Measurements from ENCODE around the gene KPNB1. TPM values are rescaled to one million over a fixed set of nuclear protein-coding genes. Genes with fewer than 3 reads are reported as not detected.

The KPNB1 gene
- total RNA-seq, 2 experiments from 2014 or later = 413 to 525 TPM

DNA sequence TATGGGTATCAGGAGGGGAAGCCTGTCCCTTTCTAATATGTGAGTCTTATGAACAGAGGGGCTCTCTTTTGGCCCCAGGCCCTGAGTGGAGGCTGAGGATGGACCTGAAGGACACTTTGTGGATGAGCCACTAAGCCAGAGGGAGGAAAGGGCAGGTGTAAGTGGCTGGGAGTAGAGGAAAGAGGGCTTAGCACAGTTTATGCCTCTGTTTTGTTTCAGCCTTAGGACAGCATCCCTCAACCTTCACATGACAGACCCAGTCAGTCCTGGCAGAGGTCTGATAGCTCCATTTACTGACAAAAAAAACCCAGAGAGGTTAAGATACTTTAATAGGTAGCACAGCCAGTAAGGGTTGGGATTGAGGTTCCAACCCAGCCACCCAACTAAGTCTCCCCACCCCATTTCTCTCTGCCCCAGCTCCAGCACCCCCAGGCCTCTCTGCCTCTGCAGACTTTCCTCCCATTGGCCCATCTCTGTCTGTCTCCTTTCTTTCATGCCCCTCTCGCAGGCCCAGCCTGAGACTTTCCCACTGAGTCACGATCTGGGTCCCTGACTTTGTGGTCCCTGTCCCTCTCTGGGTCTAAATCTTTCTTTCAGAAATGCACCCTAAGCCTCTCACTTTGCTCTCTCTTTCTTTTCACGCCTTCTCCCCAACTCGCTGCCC is 78.6 kb downstream of the KPNB1 start:
- DNase-seq = no peak
- H3K4me1 Mint-ChIP-seq = peaks cover 77% of the 10 kb centered on the region
- H3K27ac Mint-ChIP-seq = peak overlapping the region; percentile 51
- CTCF ChIA-PET = interaction anchor here (1.0 to 10.6 kb wide), 4 partner anchors 10 to 35 kb away, joined by 4 to 263 read pairs (median 10); partner anchors contain the start of gene TBKBP1
- H3K4me3 Mint-ChIP-seq = no peak overlapping the region
- no peaks in the 10 kb centered on the region for H3K9me3 Mint-ChIP-seq (ENCODE audit: low read depth)
- H3K36me3 Mint-ChIP-seq = no peaks in the 10 kb centered on the region
- H3K27me3 Mint-ChIP-seq = no peaks in the 10 kb centered on the region
- ATAC-seq = no peak

DNA sequence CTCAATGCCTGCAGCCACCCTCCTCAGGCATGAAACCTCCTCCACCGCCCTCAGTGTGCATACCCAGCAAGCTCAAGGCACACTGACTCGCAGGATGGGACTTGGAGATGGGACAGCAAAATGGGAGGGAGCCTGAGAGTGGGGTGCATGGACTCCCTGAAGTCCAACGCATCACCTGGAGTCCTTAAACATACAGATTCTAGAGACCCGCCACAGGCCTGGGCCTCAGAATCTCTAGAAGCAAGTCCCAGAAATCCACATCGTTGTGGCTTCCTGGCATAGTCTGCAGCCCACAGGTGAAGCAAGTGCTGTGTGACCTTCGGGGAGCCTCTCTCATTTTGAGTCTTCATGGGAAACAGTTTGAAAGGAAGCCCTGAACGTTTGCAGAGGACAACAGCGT is 79.8 kb downstream of the KPNB1 start:
- CTCF ChIA-PET = interaction anchor here (1.5 to 10.6 kb wide), 4 partner anchors 11 to 92 kb away, joined by 3 to 263 read pairs (median 10); partner anchors contain the start of gene OSBPL7
- H3K27me3 Mint-ChIP-seq = no peaks in the 10 kb centered on the region
- ATAC-seq (no peak), DNase-seq (peak; percentile 56)
- H3K27ac Mint-ChIP-seq = peak overlapping the region; percentile 62
- H3K4me3 Mint-ChIP-seq = no peak overlapping the region
- H3K4me1 Mint-ChIP-seq = peaks cover 76% of the 10 kb centered on the region
- H3K36me3 Mint-ChIP-seq = peaks cover 5% of the 10 kb centered on the region
- H3K9me3 Mint-ChIP-seq (ENCODE audit: low read depth) = no peaks in the 10 kb centered on the region

DNA sequence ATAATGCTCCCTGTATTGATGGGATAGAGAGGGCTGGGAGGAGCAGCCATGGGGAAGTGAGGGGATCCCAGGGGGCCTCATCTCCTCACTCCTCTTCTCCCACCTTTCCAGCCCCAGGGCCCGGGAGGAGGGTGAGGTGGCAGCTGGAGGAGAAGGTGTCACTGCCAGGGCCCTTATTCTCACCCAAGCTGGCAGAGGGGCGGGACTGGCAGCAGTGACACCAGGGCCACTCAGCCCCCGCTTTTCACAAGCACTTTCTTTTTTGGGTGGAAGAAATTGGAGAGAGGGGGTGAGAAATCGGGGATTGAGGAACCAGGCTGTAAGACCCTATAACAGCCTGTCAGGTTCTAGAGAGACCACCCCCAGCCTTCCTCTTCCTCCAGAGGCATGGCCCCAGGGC is 81.0 kb downstream of the KPNB1 start:
- ATAC-seq (no peak), DNase-seq (no peak)
- Mint-ChIP-seq H3K36me3 (peaks cover 16% of the 10 kb centered on the region), H3K27ac (peak overlapping the region; percentile 84), H3K4me3 (no peak overlapping the region), H3K9me3 (ENCODE audit: low read depth) (no peaks in the 10 kb centered on the region), H3K4me1 (peaks cover 70% of the 10 kb centered on the region), H3K27me3 (no peaks in the 10 kb centered on the region)
- CTCF ChIA-PET = interaction anchor here (0.5 to 10.6 kb wide), 7 partner anchors 13 to 90 kb away, joined by 3 to 263 read pairs (median 8); partner anchors contain the start of genes OSBPL7 and TBKBP1

DNA sequence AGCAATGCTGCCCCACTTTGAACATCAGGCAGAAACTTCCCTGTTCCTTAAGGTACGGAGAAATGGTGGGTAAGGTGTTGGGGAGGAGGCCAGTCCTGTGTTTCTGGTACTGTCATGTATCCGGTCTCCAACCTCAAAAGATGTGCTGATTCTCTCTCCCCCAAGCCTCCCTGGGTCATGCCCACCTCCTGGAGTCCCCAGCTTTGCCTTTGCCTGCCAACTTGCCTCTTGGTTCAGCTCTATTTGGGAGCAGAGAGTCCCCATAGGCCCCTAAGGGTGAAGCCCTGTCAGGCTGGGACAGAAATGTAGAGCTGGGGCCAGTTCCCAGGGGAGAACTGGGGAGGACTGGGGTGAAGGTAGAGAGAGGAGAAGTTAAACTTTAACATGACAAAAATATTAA is 81.7 kb downstream of the KPNB1 start:
- DNase-seq (no peak), ATAC-seq (no peak)
- no peak overlapping the region for H3K4me3 Mint-ChIP-seq
- peaks cover 20% of the 10 kb centered on the region for H3K36me3 Mint-ChIP-seq
- H3K27ac Mint-ChIP-seq = peak overlapping the region; percentile 84
- H3K9me3 Mint-ChIP-seq (ENCODE audit: low read depth) = no peaks in the 10 kb centered on the region
- H3K27me3 Mint-ChIP-seq = no peaks in the 10 kb centered on the region
- peaks cover 70% of the 10 kb centered on the region for H3K4me1 Mint-ChIP-seq
- CTCF ChIA-PET = interaction anchor here (0.7 to 10.6 kb wide), 8 partner anchors 14 to 99 kb away, joined by 3 to 263 read pairs (median 9); partner anchors contain the start of gene TBKBP1

DNA sequence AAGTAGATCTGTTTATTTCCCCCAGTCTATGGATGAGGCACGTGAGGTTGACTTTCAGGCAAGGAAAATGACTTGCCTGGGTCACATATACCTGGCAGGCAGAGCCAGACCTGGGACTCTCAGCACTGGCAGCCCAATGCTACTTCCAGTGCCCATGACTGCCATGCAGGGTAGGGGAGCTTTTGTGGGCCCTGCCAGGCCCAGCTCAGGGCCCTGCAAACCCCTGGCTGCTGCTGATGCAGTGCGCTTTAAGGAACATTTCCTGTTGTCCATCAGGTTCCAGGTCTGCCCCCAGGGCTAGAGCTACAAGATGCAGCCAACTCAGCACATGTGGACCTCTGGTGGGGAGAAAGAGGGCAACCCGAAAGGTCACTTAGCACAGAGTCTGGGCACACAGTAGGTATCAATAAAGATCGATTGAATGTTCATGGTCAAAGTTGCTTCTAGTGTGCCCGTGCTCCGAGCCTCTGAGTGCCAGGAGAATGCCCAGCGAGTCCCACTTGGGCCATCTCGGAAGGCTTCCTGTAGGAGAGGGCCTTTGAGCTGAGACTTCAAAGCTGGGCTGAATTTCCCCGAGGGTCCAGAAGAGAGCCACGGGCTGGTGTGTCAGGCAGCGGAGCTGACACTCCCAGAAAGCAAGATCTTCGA is 82.8 kb downstream of the KPNB1 start:
- CTCF ChIA-PET = interaction anchor here (0.8 to 10.6 kb wide), 21 partner anchors 9 to 214 kb away, joined by 3 to 263 read pairs (median 4); partner anchors contain the start of genes KPNB1 and TBKBP1
- H3K27me3 Mint-ChIP-seq = no peaks in the 10 kb centered on the region
- H3K9me3 Mint-ChIP-seq (ENCODE audit: low read depth) = no peaks in the 10 kb centered on the region
- peak overlapping the region; percentile 93 for H3K4me3 Mint-ChIP-seq
- H3K36me3 Mint-ChIP-seq = peaks cover 31% of the 10 kb centered on the region
- H3K27ac Mint-ChIP-seq = peak overlapping the region; percentile 84
- no peak for ATAC-seq
- H3K4me1 Mint-ChIP-seq = peaks cover 70% of the 10 kb centered on the region
- peak; percentile 41 for DNase-seq

DNA sequence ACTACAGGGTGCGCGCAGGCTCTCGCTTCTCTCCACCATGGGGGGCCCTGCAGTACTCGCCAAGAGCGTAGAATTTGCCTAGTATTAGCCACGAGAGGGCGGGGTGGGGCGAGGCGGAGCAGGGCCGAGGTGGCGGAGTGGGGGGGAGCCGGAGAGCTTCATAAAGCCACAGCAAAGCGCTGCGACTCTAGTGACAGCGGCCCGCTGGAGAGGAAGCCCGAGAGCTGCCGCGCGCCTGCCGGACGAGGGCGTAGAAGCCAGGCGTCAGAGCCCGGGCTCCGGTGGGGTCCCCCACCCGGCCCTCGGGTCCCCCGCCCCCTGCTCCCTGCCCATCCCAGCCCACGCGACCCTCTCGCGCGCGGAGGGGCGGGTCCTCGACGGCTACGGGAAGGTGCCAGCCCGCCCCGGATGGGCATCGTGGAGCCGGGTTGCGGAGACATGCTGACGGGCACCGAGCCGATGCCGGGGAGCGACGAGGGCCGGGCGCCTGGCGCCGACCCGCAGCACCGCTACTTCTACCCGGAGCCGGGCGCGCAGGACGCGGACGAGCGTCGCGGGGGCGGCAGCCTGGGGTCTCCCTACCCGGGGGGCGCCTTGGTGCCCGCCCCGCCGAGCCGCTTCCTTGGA is 83.4 kb downstream of the KPNB1 start, which contains the start of gene TBX21:
Gene TBX21, plus strand, starts transcription at position 190 of the 627 bp plus-strand sequence. Its CDS starts 219 bp downstream, at position 409.
- Mint-ChIP-seq H3K27ac (peak within 1 kb of the TSS; percentile 99), H3K27me3 (no peaks in the 10 kb centered on the region), H3K4me3 (peak within 1 kb of the TSS; percentile 93), H3K4me1 (peaks cover 67% of the 10 kb centered on the region), H3K36me3 (peaks cover 32% of the 10 kb centered on the region), H3K9me3 (ENCODE audit: low read depth) (no peaks in the 10 kb centered on the region)
- ATAC-seq (peak; percentile 82), DNase-seq (peak; percentile 97)
- CTCF ChIA-PET = interaction anchor here (0.6 to 10.6 kb wide), 24 partner anchors 8 to 214 kb away, joined by 3 to 263 read pairs (median 4); partner anchors contain the start of genes KPNB1, LRRC46, MRPL10 and TBKBP1

DNA sequence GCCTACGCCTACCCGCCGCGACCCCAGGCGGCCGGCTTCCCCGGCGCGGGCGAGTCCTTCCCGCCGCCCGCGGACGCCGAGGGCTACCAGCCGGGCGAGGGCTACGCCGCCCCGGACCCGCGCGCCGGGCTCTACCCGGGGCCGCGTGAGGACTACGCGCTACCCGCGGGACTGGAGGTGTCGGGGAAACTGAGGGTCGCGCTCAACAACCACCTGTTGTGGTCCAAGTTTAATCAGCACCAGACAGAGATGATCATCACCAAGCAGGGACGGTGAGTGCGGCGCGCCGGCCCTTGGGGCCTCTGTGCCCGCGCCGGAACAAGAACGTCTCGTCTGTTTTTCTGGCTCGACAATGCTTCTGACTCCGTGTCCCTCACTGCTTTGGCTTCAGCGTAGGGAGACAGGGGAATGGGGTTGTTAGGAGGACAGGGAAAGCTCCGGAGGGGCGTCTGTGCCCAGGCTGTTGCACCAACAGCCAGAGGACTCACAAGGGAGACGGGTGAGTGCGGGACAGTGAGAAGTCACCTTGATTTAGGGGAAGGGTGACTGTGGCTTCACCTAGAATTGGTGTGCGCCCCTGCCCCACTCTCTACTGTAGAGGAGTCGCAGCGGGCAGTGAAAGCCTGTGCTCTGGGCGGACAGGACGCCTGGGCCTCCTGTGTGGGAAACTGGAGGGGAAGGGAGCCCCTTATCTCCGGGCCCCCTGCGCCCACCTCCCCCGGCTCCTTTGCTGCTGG is 84.1 kb downstream of the KPNB1 start:
- peaks cover 36% of the 10 kb centered on the region for H3K36me3 Mint-ChIP-seq
- peak overlapping the region; percentile 93 for H3K4me3 Mint-ChIP-seq
- H3K27me3 Mint-ChIP-seq = no peaks in the 10 kb centered on the region
- CTCF ChIA-PET = interaction anchor here (0.6 to 10.6 kb wide), 22 partner anchors 7 to 97 kb away, joined by 3 to 263 read pairs (median 4); partner anchors contain the start of genes LRRC46, MRPL10 and TBKBP1
- peaks cover 65% of the 10 kb centered on the region for H3K4me1 Mint-ChIP-seq
- DNase-seq (peak; percentile 57), ATAC-seq (peak; percentile 13)
- no peaks in the 10 kb centered on the region for H3K9me3 Mint-ChIP-seq (ENCODE audit: low read depth)
- peak overlapping the region; percentile 99 for H3K27ac Mint-ChIP-seq

DNA sequence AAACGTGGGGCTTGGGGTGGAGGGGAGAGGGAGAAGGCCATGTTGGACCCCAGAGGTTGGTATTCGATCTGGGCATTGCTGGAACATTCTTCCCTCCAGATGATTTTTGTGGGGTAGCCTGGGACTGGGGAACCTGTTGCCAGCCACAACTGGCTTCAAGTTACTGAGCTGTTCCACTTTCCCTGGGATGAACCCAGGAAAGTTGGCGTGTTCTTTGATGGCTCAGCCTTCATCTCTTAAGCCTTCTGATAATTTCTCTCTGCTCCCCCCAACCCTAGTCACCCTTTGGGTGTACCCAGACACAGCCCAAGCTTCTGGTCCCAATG is 85.4 kb downstream of the KPNB1 start:
- H3K27me3 Mint-ChIP-seq = no peaks in the 10 kb centered on the region

More for the DNA sequence above, 85.4 kb downstream of the KPNB1 start:
- Mint-ChIP-seq H3K4me3 (peak overlapping the region; percentile 93), H3K36me3 (peaks cover 40% of the 10 kb centered on the region), H3K27ac (peak overlapping the region; percentile 99), H3K4me1 (peaks cover 60% of the 10 kb centered on the region), H3K9me3 (ENCODE audit: low read depth) (no peaks in the 10 kb centered on the region)
- ATAC-seq = no peak
- CTCF ChIA-PET = interaction anchor here (0.6 to 10.6 kb wide), 7 partner anchors 11 to 236 kb away, joined by 3 to 263 read pairs (median 10); partner anchors contain the start of gene CDK5RAP3
- DNase-seq = no peak

Other genes starting within 250 kb of the KPNB1 start
- 10 to 100 TPM; 97.7 to 97.9 TPM for gene NPEPPS, start 118.8 kb upstream of the KPNB1 start, total RNA-seq
- gene TBKBP1, start 44.2 kb downstream of the KPNB1 start, total RNA-seq = 1 to 10 TPM; 2.6 to 3.0 TPM
- 10 to 100 TPM; 59.0 to 68.4 TPM for gene TBX21, start 83.3 kb downstream of the KPNB1 start, total RNA-seq
- 10 to 100 TPM; 30.3 to 47.8 TPM for gene OSBPL7, start 171.9 kb downstream of the KPNB1 start, total RNA-seq
- gene MRPL10, start 181.6 kb downstream of the KPNB1 start, total RNA-seq = 10 to 100 TPM; 54.4 to 64.9 TPM
- gene LRRC46, start 181.8 kb downstream of the KPNB1 start, total RNA-seq = under 1 TPM; 0.14 to 0.44 TPM
- 10 to 100 TPM; 28.1 to 33.8 TPM for gene SCRN2, start 191.4 kb downstream of the KPNB1 start, total RNA-seq
- under 1 TPM in 1 of 2 experiments, not detected in 1; 0.12 TPM for gene SP6, start 201.2 kb downstream of the KPNB1 start, total RNA-seq
- gene SP2, start 246.3 kb downstream of the KPNB1 start, total RNA-seq = 10 to 100 TPM; 21.7 to 22.9 TPM

Data from activated CD8-positive, alpha-beta memory T cell treated with anti-CD3 and anti-CD28 coated beads, Interleukin-2, amount 10 ng/mL, durations not matched to agents 7 days and 5 days (primary cell).